HepG2 (cell line): ENCODE results near the gene TLCD3A.

Experiments
- CTCF ChIP-seq: sonication (generic); formaldehyde crosslinking; IDR thresholded peaks from 2 replicates; pipeline ENCODE4 v1.5.0; 2020; ENCODE audit warnings: mild to moderate bottlenecking, missing genetic modification reagents, moderate library complexity
- ELK4 ChIP-seq: sonication (generic); formaldehyde crosslinking; IDR thresholded peaks from 2 replicates; pipeline ENCODE4 v1.9.0; 2021; ENCODE audit warnings: missing genetic modification reagents, borderline replicate concordance
- ESRRA ChIP-seq: sonication (generic); formaldehyde crosslinking; IDR thresholded peaks from 2 replicates; pipeline ENCODE4 v1.5.1; 2020; ENCODE audit warnings: mild to moderate bottlenecking, low read depth, missing genetic modification reagents
- MAFK ChIP-seq, 2 experiments: IDR thresholded peaks in 1 of 2; conservative IDR thresholded peaks in 1 of 2; 2 replicates each; pipeline ENCODE4 v1.6.1; 2011; ENCODE audit warnings: improper control_type of control experiment in 2 of 2, low read length in 2 of 2
- MYC ChIP-seq: sonication (generic); formaldehyde crosslinking; IDR thresholded peaks from 2 replicates; pipeline ENCODE4 v1.9.0; 2021; ENCODE audit warnings: missing genetic modification reagents, borderline replicate concordance
- RAD21 ChIP-seq: fragments of 450-650 bp; formaldehyde crosslinking; IDR thresholded peaks from 2 replicates; pipeline ENCODE4 v1.5.0; 2020; ENCODE audit warnings: mild to moderate bottlenecking
- SETDB1 ChIP-seq: sonication (generic); formaldehyde crosslinking; IDR thresholded peaks from 2 replicates; pipeline ENCODE4 v1.5.1; 2020; ENCODE audit warnings: missing genetic modification reagents, mild to moderate bottlenecking, borderline replicate concordance
- SKIL ChIP-seq: sonication (generic); formaldehyde crosslinking; IDR thresholded peaks from 2 replicates; pipeline ENCODE4 v1.8.0; 2022; ENCODE audit warnings: missing genetic modification reagents, mild to moderate bottlenecking, moderate library complexity, borderline replicate concordance
- SUZ12 ChIP-seq: fragments of 150-350 bp; IDR thresholded peaks from 2 replicates; pipeline ENCODE4 v1.6.1; 2014; ENCODE audit warnings: low read depth, low read length
- U2AF2 ChIP-seq: fragments of 200-400 bp; formaldehyde crosslinking; IDR thresholded peaks from 2 replicates; pipeline ENCODE4 v1.6.1; 2017; ENCODE audit warnings: low read depth, mild to moderate bottlenecking, low read length
- ZFP82 ChIP-seq: sonication (generic); formaldehyde crosslinking; IDR thresholded peaks from 2 replicates; pipeline ENCODE4 v1.5.1; 2020; ENCODE audit warnings: mild to moderate bottlenecking, missing genetic modification reagents, borderline replicate concordance
- ZNF746 ChIP-seq: sonication (generic); formaldehyde crosslinking; IDR thresholded peaks from 2 replicates; pipeline ENCODE4 v1.8.0; 2022; ENCODE audit warnings: mild to moderate bottlenecking, missing genetic modification reagents
- TF ChIP-seq, protein P1 (sequence below): sonication (generic); formaldehyde crosslinking; IDR thresholded peaks from 2 replicates; pipeline ENCODE4 v1.4.0; 2020; ENCODE audit warnings: missing genetic modification reagents

DNA sequence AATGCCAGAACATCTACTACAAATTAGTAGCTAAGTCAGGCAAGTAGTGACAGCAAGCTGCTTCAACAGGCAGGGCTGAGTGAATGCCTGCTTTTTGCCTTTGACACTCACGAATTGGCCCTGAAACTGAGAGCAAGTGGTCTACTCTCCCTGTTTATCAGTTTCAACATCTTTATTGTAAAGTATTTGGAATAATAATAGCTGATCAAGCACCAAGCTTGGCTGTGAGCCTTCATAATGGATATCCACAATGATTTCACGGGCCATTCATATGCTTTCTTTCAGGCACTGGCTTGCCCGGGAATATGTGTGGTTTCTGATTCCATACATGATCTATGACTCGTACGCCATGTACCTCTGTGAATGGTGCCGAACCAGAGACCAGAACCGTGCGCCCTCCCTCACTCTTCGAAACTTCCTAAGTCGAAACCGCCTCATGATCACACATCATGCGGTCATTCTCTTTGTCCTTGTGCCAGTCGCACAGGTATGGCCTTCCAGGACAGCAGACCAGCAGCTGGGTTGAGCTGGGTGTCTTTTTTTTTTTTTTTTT is 5.2 kb downstream of the TLCD3A start:
- TF ChIP-seq MYC (no peak), ZNF746 (no peak), SETDB1 (no peak), SUZ12 (no peak), CTCF (CRISPR knock-in tag) (no peak), ZFP82 (CRISPR knock-in tag) (no peak), ESRRA (CRISPR knock-in tag) (no peak), U2AF2 (no peak), SKIL (CRISPR knock-in tag) (no peak), MAFK (conservative IDR thresholded peaks at IDR 0.05 in 1 of 2, IDR thresholded peaks at IDR 0.05 in 1 of 2; ENCODE audit: low read length in 2 of 2) (no peak), ELK4 (CRISPR knock-in tag) (no peak), RAD21 (no peak)
- TF ChIP-seq, protein P1, sequence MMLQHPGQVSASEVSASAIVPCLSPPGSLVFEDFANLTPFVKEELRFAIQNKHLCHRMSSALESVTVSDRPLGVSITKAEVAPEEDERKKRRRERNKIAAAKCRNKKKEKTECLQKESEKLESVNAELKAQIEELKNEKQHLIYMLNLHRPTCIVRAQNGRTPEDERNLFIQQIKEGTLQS (CRISPR knock-in tag): no peak
